GM21825 (cell line): Measurements from ENCODE around the gene ZNF516.

Experiments used
- ATAC-seq: cut with Tn5 transposase; IDR thresholded peaks from one replicate; pipeline ENCODE4 v1.9.1; 2021; ENCODE audit warnings: mild to moderate bottlenecking, moderate library complexity; ENCODE audit not compliant: unreplicated experiment

The ZNF516 gene

GRCh38 chr18:76456018-76456750, 38.9 kb downstream of the ZNF516 start:
- no peak for ATAC-seq

- no peak for ATAC-seq
Measured at GRCh38 chr18:76455003-76455676, 39.9 kb downstream of the ZNF516 start.

DNA sequence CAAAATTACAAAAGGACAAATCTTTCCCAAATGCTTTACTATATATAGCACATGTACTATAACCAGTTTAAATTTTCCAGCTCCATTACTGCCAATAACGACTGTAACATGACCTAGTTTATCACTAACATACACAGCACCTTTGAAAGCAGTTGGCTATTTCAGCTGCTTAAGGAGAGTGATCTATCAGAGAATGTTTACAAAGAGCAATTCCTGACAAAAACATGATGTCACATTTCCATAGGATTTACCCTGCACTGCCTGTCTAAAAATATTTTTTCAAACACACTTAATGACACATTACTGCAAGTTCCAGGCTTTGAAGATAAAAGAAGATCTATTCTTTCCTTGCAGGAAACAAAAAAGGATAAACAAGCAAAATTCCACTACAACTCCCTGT, 40.6 kb downstream of the ZNF516 start:
- ATAC-seq: no peak

- no peak for ATAC-seq
Measured at GRCh38 chr18:76453932-76454331, 41.1 kb downstream of the ZNF516 start.

- no peak for ATAC-seq
Measured at GRCh38 chr18:76453057-76453561, 41.9 kb downstream of the ZNF516 start.

GRCh38 chr18:76452357-76452756, 42.7 kb downstream of the ZNF516 start:
- no peak for ATAC-seq

DNA sequence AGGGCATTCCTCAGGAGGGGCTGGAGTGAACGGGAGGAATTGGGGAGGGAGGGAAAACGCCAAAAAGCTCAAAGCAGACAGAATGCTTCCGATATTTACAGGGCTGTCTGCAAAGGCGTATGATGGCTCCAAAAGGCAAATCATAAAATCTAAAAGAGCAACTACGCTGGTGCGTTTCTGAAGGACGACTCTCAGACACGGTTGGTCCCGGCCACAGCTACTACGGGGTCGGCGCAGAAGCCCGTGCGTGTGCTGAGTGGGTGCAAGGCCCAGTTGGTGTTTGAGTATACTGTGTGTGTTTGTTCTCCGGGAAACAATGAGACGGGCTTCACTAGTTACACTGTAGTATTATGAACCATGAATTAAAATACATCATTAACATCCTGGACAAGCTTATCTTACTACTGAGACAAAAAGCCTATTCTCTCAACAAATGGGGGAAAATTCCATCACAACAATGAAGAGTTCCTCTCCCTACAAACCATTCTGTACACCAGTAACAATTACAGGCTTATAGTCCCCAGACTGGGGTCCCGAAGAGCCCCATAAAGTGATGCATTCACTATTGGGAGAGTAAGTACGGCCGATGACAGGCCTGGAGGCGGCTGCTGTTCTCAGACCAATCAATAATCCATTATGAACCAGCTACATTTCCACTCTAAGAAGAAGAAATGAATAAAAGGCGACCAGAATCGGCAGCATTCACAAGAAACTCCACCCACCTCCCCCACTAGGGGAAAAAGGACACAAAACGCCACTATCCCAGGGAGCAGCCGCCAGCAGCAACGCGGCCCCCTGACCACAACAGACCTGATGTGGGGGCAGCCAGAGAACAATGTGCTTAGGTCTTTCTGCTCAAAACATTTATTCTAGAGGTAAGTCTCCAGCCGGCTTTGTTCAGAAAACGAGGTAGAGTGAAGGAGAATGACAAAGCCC, 43.4 kb downstream of the ZNF516 start:
- ATAC-seq: peak; percentile 32

DNA sequence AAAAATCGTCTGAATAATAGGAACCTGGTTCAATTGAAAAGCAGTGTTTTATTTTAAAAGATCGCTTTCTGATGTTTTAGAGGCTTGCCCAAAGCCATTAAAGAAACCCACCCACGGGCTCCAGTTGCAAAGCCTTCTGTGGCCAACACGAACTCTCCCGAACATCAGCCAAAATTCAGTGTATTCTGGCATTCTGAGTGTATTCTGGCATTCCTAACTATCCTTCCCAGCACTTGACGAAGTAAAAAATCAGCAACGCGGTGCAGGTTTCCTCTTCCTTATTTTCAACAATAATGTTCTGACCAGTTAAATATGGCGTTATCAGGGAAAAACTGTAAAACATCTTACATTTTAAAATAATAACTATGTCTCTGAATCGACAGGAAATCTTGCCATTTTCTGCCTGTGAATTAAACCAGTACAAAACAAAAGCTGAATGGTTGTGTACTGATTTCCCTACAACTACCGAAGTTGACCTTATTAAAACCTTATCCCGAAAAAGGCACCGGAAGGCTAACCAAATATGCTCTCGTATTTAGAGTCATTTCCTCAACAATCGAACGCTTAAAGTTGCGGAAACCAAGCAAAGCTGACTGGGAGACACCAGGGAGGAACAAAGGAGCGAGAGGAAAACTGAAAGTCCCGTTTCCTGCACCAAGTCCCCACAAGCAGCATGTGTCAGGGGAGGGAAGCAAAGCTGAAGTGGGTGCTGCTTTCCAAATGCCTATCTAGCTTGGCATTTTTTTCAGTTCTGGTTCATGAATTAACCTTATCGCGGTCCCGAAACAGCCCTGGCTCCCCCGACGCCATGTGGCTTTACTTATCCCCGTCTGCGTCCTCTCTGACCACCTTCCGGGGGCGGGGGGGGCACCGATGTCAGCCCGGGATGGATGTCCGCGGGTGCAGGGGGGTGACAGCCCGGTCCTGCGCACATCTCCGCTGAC, 44.3 kb downstream of the ZNF516 start:
- peak; percentile 39 for ATAC-seq

- ATAC-seq: no peak
Measured at GRCh38 chr18:76449111-76449453, 46.0 kb downstream of the ZNF516 start.

- no peak for ATAC-seq
Measured at GRCh38 chr18:76448256-76449110, 46.6 kb downstream of the ZNF516 start.

DNA sequence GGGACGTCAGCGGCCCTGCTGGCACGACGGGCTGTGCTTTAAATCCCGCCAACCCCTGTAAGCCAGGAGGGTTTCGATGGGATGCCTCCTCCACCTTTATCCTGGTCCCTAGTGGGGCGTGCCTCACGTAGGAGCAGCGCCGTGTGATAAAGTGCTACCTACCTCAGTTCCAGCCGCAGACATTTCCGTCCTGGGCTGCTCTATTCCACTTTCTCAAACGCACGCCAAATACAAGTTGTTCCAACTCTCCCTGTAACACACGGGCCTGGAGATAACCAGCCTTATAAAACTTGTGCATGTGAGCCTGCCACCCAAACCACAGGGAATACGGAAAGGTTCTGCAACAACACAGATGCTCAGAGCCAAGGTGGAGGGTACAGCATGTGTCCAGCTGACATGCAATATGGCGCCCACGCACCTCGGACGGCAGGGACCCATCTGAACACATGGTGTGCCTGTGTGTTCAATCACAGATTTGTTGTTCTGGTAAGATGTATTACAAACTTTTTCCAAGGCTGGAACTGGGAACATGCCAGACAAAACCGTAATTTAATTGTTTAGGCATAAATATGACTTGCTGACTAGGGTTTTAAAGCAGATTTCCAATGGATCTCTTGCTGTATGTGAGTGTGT, 47.7 kb downstream of the ZNF516 start:
- no peak for ATAC-seq

GRCh38 chr18:76446321-76447257, 48.5 kb downstream of the ZNF516 start:
- no peak for ATAC-seq

DNA sequence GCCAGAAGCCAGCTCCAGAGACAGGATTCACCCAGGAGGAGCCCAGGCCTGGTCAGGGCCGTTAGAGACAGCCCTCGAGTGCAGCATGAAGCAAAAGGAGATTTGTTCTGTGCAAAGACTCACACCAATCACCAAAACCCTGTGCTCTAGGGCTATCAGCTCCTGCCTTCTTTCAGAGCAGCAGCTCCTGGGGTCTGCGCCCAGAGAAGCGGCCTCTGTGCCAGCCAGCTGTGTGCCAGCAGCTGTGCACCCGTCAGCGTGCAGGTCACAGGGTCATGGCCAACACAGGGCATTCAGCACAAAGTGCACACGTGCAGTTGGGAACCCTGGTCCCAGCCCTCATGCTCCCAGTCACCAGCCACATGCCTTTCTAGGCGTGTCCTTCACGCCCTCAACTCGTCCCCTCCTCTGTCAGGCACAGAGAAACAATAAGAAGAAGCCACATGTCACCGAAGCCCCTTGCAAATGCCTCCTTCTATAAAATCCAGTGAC, 49.3 kb downstream of the ZNF516 start:
- no peak for ATAC-seq

- no peak for ATAC-seq
Measured at GRCh38 chr18:76445275-76445674, 49.8 kb downstream of the ZNF516 start.

DNA sequence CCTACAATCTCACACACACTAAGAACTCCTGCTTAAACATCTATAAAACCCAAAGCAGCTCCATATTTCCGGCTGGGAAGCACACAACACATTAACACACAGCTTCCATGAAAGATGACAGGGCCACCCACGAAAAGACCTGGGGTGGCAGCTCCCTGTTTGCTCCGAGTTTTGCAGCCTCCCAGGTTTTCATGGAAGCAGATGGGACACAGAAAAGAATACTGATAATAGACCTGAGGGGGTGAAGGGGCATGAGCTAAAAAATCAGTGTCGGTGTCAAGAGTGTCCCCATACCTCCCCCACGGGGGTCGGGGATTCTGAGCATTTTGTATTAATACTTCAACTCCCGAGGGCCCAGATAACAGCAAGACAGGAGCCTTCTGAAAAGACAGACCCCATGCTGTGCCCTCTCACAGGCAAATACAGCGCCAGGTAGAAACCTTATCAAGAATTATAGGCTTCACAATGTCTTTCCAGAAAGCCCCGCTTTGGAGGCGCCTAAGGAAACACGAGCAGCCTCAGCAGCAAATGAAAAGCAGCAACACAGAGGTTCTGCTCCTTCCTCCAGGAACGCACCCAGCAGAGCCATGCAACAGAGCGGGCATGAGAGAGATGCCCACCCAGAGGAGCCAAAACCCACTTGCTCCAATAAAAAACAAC, 50.5 kb downstream of the ZNF516 start:
- no peak for ATAC-seq

DNA sequence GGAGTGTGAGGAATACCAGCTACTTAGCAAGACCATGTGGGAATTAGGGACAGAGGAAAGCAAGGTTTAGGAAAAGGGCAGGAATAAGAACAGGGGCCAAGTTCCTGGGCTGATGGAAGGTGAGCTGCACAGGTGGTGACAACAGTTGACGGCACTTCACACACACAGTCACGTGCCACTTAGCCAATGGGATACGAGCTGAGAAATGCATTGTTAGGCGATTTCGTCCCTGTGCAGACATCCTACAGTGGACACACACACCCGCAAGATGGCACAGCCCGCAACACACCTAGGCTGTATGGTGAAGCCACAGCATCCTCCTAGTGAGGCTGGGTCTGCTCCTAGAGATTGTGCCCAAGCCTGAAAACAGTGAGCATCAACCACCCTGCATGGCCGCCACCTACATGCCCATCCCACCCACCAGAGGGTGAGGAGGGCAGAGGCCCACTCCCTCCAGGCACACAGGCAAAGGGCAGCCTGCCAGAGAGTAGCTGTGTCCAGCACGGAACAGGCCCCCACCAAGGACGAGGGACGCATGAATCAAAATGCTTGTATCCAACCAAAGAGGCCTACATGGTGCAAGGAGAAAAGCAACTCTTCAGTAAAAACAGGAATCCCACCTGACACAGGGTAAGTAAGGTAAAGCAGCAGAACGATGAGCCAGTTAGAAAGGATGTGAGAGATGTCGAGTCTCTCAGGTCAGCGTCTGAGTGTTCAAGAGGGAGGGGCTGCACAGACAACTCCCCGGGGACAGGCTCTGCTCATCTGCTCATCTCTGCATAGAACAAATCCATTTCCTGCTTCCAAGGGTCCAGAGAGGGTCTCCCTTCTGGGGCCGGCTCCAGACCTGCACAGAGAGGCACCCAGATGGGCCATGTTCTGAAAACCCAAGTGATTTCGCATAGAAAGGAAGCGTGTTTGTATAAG, 51.3 kb downstream of the ZNF516 start:
- ATAC-seq: no peak
